Measurements from ENCODE around the gene KRT86. TPM values are rescaled to one million over a fixed set of nuclear protein-coding genes. Genes with fewer than 3 reads are reported as not detected.
"Not testable (repeated sequence)": the region's sequence is repeated elsewhere in the genome, so short reads cannot be mapped to it uniquely, and the experiment has no call there.

The KRT86 gene
- total RNA-seq, 6 experiments from 2014 or later, result not detected

GRCh38 chr12:52298677-52299190 is 24.3 kb downstream of the KRT86 start:
- intact Hi-C loops (cut with DNase I), result no loop called here
- no peaks in the 10 kb centered on the region for H3K36me3 ChIP-seq
- DNase-seq, result no peak
- no peak overlapping the region for H3K27ac ChIP-seq
- 46% methylated on average over 4 of the region's 4 CpGs for WGBS (ENCODE audit: insufficient coverage, low coverage, low lambda C conversion rate, missing lambda C conversion rate)
- no peaks in the 10 kb centered on the region for H3K9me3 ChIP-seq
- TF ChIP-seq POLR2A (IDR thresholded peaks at IDR 0.05) (no peak), CTCF (IDR thresholded peaks at IDR 0.05) (no peak)
- H3K27me3 ChIP-seq, result no peaks in the 10 kb centered on the region
- H3K4me3 ChIP-seq, result no peak overlapping the region
- H3K4me1 ChIP-seq, result peaks cover 0 to 3% (median 0%) of the 10 kb centered on the region in 4 donors
- peak in 1 of 4 donors; percentile 34 for ATAC-seq

GRCh38 chr12:52300796-52301691 is 26.6 kb downstream of the KRT86 start:
- 39% methylated on average over 6 of the region's 14 CpGs for WGBS (ENCODE audit: insufficient coverage, low coverage, low lambda C conversion rate, missing lambda C conversion rate)
- H3K9me3 ChIP-seq, result no peaks in the 10 kb centered on the region
- H3K36me3 ChIP-seq, result no peaks in the 10 kb centered on the region
- TF ChIP-seq CTCF (IDR thresholded peaks at IDR 0.05), result no peak
- TF ChIP-seq POLR2A (IDR thresholded peaks at IDR 0.05), result no peak
- no peak overlapping the region for H3K4me3 ChIP-seq
- DNase-seq (peak in 1 of 3 donors; percentile 16), ATAC-seq (no peak)
- H3K27me3 ChIP-seq, result no peaks in the 10 kb centered on the region
- H3K27ac ChIP-seq, result no peak overlapping the region
- H3K4me1 ChIP-seq, result peaks cover 0 to 3% (median 0%) of the 10 kb centered on the region in 4 donors
- intact Hi-C loops (cut with DNase I), result no loop called here

- H3K27ac ChIP-seq; H3K4me3 ChIP-seq; ATAC-seq; intact Hi-C loops (cut with DNase I); DNase-seq; H3K36me3 ChIP-seq; H3K9me3 ChIP-seq; H3K4me1 ChIP-seq; H3K27me3 ChIP-seq: not testable (repeated sequence)
- 71% methylated on average over 11 of the region's 31 CpGs for WGBS (ENCODE audit: insufficient coverage, low coverage, low lambda C conversion rate, missing lambda C conversion rate)
These were observed 27.3 kb downstream of the KRT86 start for GRCh38 chr12:52301721-52302120.

DNA sequence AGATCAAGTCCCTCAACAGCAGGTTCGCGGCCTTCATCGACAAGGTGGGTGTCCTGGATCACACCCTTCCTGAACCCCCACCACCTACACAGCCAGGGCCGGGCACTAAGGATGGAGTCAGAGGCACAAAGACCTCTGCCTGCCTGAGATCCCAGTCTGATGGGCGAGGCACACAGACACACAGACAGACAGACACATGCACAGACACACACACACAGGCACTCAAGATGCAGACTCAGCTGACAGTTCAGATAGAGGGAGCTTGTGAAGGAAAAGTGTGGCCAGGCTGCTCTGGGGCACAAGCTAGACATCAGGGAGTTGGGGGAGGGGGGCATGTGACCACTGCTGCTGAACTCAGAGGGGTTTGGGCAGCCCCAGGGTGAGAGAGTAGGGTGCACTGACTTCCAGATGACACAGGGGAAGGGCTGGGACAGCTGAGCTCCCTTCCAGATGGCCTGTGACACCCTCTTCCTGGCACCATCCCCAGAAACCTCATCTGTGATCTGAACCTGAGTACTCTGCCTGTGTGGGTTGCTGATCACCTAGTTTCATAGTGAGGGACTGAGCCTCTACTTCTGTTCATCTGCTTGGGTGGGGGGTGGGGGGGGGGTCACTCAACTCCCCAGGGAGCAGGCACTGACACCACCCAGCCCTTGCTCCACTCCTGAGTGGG is 27.9 kb downstream of the KRT86 start:
- H3K36me3 ChIP-seq; DNase-seq; H3K9me3 ChIP-seq; H3K4me1 ChIP-seq; intact Hi-C loops (cut with DNase I); H3K4me3 ChIP-seq; H3K27ac ChIP-seq; H3K27me3 ChIP-seq: not testable (repeated sequence)
- ATAC-seq, result peak in 2 of 4 donors; percentile 24 to 37
- no CpG with 5 or more reads among the region's 5 CpGs for WGBS (ENCODE audit: insufficient coverage, low coverage, low lambda C conversion rate, missing lambda C conversion rate)

DNA sequence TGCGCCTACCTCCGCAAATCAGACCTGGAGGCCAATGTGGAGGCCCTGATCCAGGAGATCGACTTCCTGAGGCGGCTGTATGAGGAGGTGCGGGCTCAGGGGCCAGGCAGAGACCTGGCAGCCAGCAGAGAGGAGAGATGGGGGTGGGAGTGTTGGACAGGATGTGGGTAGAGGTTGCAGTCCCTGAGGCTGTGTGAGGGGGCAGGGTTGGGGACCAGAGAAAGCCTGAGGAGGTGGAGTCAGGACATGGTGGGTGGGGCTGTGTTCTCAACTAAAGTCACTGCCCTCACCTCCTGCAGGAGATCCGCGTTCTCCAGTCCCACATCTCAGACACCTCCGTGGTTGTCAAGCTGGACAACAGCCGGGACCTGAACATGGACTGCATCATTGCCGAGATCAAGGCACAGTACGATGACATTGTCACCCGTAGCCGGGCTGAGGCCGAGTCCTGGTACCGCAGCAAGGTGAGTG is 30.5 kb downstream of the KRT86 start:
- H3K4me1 ChIP-seq; H3K27ac ChIP-seq; H3K27me3 ChIP-seq; intact Hi-C loops (cut with DNase I); H3K36me3 ChIP-seq; H3K9me3 ChIP-seq; H3K4me3 ChIP-seq: not testable (repeated sequence)
- WGBS (ENCODE audit: insufficient coverage, low coverage, low lambda C conversion rate, missing lambda C conversion rate), result no CpG with 5 or more reads among the region's 15 CpGs
- DNase-seq, result peak in 1 of 3 donors; percentile 44
- peak in 2 of 4 donors; percentile 17 to 44 for ATAC-seq
